Measurements from ENCODE around the gene OTUD5. TPM values are rescaled to one million over a fixed set of nuclear protein-coding genes. Genes with fewer than 3 reads are reported as not detected.

Gene OTUD5
- total and polyA plus RNA-seq, 2 of the 13 experiments (the other 11 are each of a cell fraction or from before 2014, with no cell fraction given) = 18.4 to 42.2 TPM

DNA sequence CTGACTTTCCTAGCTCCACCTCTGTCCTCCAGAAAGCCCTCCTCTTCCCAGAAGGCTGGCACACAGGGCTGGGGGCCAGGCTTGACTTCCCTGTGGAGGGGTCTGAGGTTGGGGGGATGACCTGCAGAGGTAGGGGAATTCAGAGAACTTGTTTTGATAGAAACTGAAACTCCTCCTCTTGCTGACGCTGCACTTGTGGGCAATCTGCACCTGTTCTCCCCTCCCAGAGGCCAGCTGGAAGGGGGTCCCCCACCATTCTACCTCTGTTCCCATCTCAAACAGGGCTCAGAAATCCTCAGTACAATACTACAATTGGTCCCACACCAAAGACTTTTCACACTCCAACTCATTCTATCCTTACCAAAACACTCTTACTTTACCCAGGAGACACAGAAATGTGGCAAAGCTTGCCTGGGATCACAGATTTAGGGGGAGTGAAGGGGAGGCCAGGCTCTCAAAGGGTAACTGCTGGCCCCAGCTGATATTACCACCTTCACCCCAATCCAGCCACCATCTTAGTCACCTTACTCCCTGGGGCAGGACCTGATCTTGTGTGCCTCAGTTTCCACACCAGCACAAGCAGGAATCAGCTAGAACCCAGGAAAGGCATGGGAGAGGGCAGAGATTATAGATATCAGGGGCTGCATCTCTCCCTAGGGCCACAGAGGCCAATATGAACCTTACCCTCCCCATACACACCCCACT, 18.5 kb downstream of the OTUD5 start:
- Histone ChIP-seq H3K9me3 (ENCODE audit: low read length) (no peaks in the 10 kb centered on the region), H3K27ac (ENCODE audit: extremely low read length, insufficient read depth, low read length) (no peak overlapping the region), H3K4me2 (ENCODE audit: low read depth, low read length) (no peak overlapping the region), H3K27me3 (ENCODE audit: control insufficient read depth in 1 of 2, insufficient read depth in 2 of 2, low read length in 2 of 2) (no peaks in the 10 kb centered on the region), H2AFZ (ENCODE audit: low read length) (no peak overlapping the region), H3K36me3 (replicated peaks in 1 of 2; ENCODE audit: control insufficient read depth in 1 of 2, insufficient read depth in 2 of 2, low read length in 2 of 2) (peaks cover 6 to 28% of the 10 kb centered on the region in 2 experiments; a peak in 4 of 5 replicates), H3K9ac (ENCODE audit: insufficient read depth, low read depth, low read length) (no peak overlapping the region), H4K20me1 (ENCODE audit: insufficient read depth, low read length) (no peaks in the 10 kb centered on the region), H3K4me1 (ENCODE audit: insufficient read depth, low read length) (peaks cover 29% of the 10 kb centered on the region), H3K4me3 (replicated peaks in 1 of 3; ENCODE audit: insufficient read depth in 1 of 3, low read depth in 2 of 3, low read length in 3 of 3) (no peak overlapping the region), H3K79me2 (ENCODE audit: insufficient read depth, low read length) (peaks cover 23% of the 10 kb centered on the region)
- in situ Hi-C loops (cut with HindIII; ENCODE audit: extremely low pct_ligation_motif_present, low pct_unique_long_range_greater_than_20kb) (no loop called here), intact Hi-C loops (cut with micrococcal nuclease; ENCODE audit: unreplicated experiment) (no loop called here)
- FAIRE-seq (no peak), ATAC-seq (no peak), DNase-seq (ENCODE audit: low spot score) (no peak)
- ChIA-PET POLR2A (no interaction called here), CTCF (ENCODE audit: low intra/inter-chr PET ratio, low total read pairs) (no interaction called here)
- WGBS (ENCODE audit: low lambda C conversion rate) = no CpG with 5 or more reads among the region's 1 CpG
- TF ChIP-seq MED8 (CRISPR knock-in tag; IDR thresholded peaks at IDR 0.05; ENCODE audit: insufficient replicate concordance) (no peak), MAFF (IDR thresholded peaks at IDR 0.05; ENCODE audit: low read depth, low read length) (no peak), MXI1 (IDR thresholded peaks at IDR 0.05; ENCODE audit: borderline replicate concordance, low read depth, low read length) (no peak), STAG1 (CRISPR knock-in tag; IDR thresholded peaks at IDR 0.05) (no peak), HOXA9 (CRISPR knock-in tag; IDR thresholded peaks at IDR 0.05; ENCODE audit: borderline replicate concordance) (no peak), JARID2 (CRISPR knock-in tag; IDR thresholded peaks at IDR 0.05; ENCODE audit: insufficient replicate concordance) (no peak), FOXP1 (IDR thresholded peaks at IDR 0.05) (no peak), FOXP1 (CRISPR knock-in tag; IDR thresholded peaks at IDR 0.05) (no peak), AGO2 (optimal IDR thresholded peaks at IDR 0.05; ENCODE audit: low read depth, low read length) (no peak), TBX3 (IDR thresholded peaks at IDR 0.05; ENCODE audit: borderline replicate concordance) (no peak), MYNN (CRISPR knock-in tag; IDR thresholded peaks at IDR 0.05; ENCODE audit: low read depth) (no peak), ZSCAN5A (CRISPR knock-in tag; IDR thresholded peaks at IDR 0.05; ENCODE audit: borderline replicate concordance) (no peak), ZSCAN21 (CRISPR knock-in tag; IDR thresholded peaks at IDR 0.05; ENCODE audit: borderline replicate concordance) (no peak), PLRG1 (conservative IDR thresholded peaks at IDR 0.05) (no peak), IRX3 (CRISPR knock-in tag; IDR thresholded peaks at IDR 0.05; ENCODE audit: borderline replicate concordance, low read depth) (no peak)
- TF ChIP-seq, protein P1, sequence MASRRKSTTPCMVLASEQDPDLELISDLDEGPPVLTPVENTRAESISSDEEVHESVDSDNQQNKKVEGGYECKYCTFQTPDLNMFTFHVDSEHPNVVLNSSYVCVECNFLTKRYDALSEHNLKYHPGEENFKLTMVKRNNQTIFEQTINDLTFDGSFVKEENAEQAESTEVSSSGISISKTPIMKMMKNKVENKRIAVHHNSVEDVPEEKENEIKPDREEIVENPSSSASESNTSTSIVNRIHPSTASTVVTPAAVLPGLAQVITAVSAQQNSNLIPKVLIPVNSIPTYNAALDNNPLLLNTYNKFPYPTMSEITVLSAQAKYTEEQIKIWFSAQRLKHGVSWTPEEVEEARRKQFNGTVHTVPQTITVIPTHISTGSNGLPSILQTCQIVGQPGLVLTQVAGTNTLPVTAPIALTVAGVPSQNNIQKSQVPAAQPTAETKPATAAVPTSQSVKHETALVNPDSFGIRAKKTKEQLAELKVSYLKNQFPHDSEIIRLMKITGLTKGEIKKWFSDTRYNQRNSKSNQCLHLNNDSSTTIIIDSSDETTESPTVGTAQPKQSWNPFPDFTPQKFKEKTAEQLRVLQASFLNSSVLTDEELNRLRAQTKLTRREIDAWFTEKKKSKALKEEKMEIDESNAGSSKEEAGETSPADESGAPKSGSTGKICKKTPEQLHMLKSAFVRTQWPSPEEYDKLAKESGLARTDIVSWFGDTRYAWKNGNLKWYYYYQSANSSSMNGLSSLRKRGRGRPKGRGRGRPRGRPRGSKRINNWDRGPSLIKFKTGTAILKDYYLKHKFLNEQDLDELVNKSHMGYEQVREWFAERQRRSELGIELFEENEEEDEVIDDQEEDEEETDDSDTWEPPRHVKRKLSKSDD (CRISPR knock-in tag; IDR thresholded peaks at IDR 0.05; ENCODE audit: low read depth) = no peak
- no TSS peak for BruUV-seq (replicated peaks)
